Transverse colon (tissue), 4 donors: ENCODE measurements around the gene SCNN1A. TPM values are rescaled to one million over a fixed set of nuclear protein-coding genes. Genes with fewer than 3 reads are reported as not detected.
A peak's percentile ranks its signal among the peaks of the same experiment; 100 is the strongest.

Source experiments
- DNase-seq: peaks from one replicate; pipeline ENCODE4 v3.0.0-alpha.2; 2019
- H3K27ac ChIP-seq, 4 donors: fragments of 200-600 bp; sonication (generic); 2 replicates each; pipeline ENCODE4 v1.5.1; 2016 to 2018; ENCODE audit warnings: inconsistent platforms in 4 of 4
- H3K27me3 ChIP-seq: fragments of 200-600 bp; sonication (generic); 2 replicates; pipeline ENCODE4 v1.5.1; 2017; ENCODE audit warnings: inconsistent platforms
- H3K36me3 ChIP-seq, 4 donors: fragments of 200-600 bp; sonication (generic); 2 replicates each; pipeline ENCODE4 v1.5.1; 2017 to 2019; ENCODE audit warnings: inconsistent platforms in 4 of 4
- H3K4me1 ChIP-seq, 4 donors: fragments of 200-600 bp; sonication (generic); 2 replicates each; pipeline ENCODE4 v1.5.1; 2017 to 2020; ENCODE audit warnings: inconsistent platforms in 4 of 4
- H3K4me3 ChIP-seq, 4 donors: fragments of 200-600 bp; sonication (generic); 1 replicate in 1 of 4; 2 replicates in 3 of 4; pipeline versions ENCODE4 v1.5.1 to v1.6.1; 2017 to 2019; ENCODE audit warnings: inconsistent platforms in 4 of 4
- H3K9me3 ChIP-seq, 2 donors: fragments of 200-600 bp; sonication (generic); 2 replicates each; pipeline ENCODE4 v1.5.1; 2017 to 2019; ENCODE audit warnings: inconsistent platforms in 2 of 2
- EP300 ChIP-seq: sonication (generic); formaldehyde crosslinking; IDR thresholded peaks from one replicate; pipeline ENCODE4 v1.6.1; 2017; ENCODE audit warnings: antibody characterized with exemption, low read depth
- POLR2A ChIP-seq: fragments of 450-650 bp; IDR thresholded peaks from one replicate; pipeline ENCODE4 v1.6.1; 2016; ENCODE audit warnings: antibody characterized with exemption, mild to moderate bottlenecking, moderate library complexity
- POLR2AphosphoS5 ChIP-seq, 3 donors: sonication (generic); formaldehyde crosslinking; IDR thresholded peaks; one replicate each; pipeline ENCODE4 v1.6.1; 2016; ENCODE audit warnings: antibody characterized with exemption in 3 of 3
- WGBS, 2 donors: methylation state at CpG; one replicate each; pipeline ENCODE4 v1.1.5; 2018; ENCODE audit warnings: low coverage in 1 of 2; 5-methylcytosine and 5-hydroxymethylcytosine counted together
- in situ Hi-C, 4 donors: fragments of 200-750 bp; cut with MboI; loops; one replicate each; pipeline versions ENCODE4 v1.15.0 to v1.15.1; 2017; ENCODE audit warnings: low sequenced_read_pairs in 3 of 4, low pct_ligation_motif_present in 1 of 4, low pct_unique_long_range_greater_than_20kb in 1 of 4
- intact Hi-C: fragments of 100-400 bp; cut with DNase I; formaldehyde crosslinking; loops from one replicate; pipeline ENCODE4 v1.15.1; 2023; ENCODE audit warnings: low total_unique reads
- total RNA-seq, 4 donors: library from RNA; depleted of rRNA; stranded (reverse); fragments of >200 nt; gene quantifications; one replicate each; pipeline ENCODE4 v1.1.0, GENCODE V29; 2016
- TF ChIP-seq, protein P1 (sequence below), 5 experiments: fragments of 200-600 bp in 3 of 5; fragments of 450-650 bp in 2 of 5; sonication (generic) in 3 of 5; IDR thresholded peaks; 1 replicate in 2 of 5; 2 replicates in 3 of 5; pipeline ENCODE4 v1.5.1; 2016 to 2017; ENCODE audit warnings: antibody characterized with exemption in 5 of 5, inconsistent platforms in 3 of 5, mild to moderate bottlenecking in 2 of 5, moderate library complexity in 1 of 5

The SCNN1A gene
- total RNA-seq, 4 donors from 2014 or later = 151 to 757 (median 502) TPM

DNA sequence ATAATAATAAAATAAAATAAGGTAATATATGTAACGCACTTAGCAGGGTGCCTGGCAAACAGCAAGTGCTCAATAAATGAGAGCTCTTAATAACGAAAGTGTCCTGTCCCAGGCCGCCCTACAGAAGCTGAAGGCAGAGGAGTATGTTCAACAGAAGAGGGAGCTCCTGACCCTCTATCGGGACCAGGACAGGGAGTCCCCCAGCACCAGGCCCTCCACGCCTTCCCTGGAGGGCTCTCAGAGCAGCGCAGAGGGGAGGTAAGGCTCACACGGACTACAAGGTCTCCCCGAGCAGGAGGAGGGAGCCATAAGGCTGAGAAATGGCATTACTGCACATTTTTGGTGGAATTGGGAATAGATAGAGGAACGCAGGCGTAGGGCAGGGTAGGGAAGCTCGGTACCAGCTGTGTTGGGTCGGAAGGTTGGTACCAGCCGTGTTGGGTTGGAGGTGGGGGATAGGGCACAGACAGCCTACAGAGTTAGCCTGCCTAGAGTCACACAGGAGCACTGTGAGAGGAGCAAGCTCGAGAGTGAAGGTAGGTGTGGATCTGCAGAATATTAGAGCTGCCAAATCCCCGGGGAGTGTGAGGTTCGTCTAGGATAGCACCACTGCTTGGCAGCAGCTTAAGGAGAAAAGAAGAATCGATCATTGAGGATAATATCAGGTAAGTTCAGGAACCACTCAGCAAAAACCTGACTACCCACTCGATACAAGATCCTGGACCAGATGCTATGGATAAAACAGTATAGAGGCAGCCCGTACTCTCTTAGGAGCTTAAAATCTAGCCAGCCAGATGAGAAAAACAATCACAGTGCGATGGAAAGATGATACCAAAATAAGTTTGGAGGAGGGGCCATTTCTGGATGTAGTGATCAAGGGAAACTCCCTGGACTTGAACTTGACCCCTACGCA is 48.8 kb downstream of the SCNN1A start:
- peaks cover 0 to 34% (median 13%) of the 10 kb centered on the region in 4 donors for H3K36me3 ChIP-seq
- H3K4me3 ChIP-seq = no peak overlapping the region
- 58 to 65% methylated on average over 8 to 21 of the region's 21 CpGs for WGBS, 2 donors
- in situ Hi-C loops (loop anchor here in 2 of 4 donors (25.0 kb wide), 2 partner anchors 136 to 211 kb away; partner anchors contain the start of genes TAPBPL (in 2 of the 2), VAMP1 (in 2 of the 2) and GAPDH (in 1 of the 2)), intact Hi-C loops (loop anchor here (10.0 kb wide), 1 partner anchor 208 kb away; the partner anchor contains the start of gene GAPDH)
- peak overlapping the region; percentile 54 to 85 (median 72) for H3K27ac ChIP-seq
- H3K4me1 ChIP-seq = peaks cover 12 to 66% (median 40%) of the 10 kb centered on the region in 4 donors
- H3K9me3 ChIP-seq = no peaks in the 10 kb centered on the region
- H3K27me3 ChIP-seq = no peaks in the 10 kb centered on the region
- peak; percentile 54 for DNase-seq
- TF ChIP-seq EP300 (no peak), POLR2A (peak; percentile 29), POLR2AphosphoS5 (IDR thresholded peaks at IDR 0.05) (peak in 2 of 3 donors; percentile 63 to 67)
- TF ChIP-seq, protein P1, sequence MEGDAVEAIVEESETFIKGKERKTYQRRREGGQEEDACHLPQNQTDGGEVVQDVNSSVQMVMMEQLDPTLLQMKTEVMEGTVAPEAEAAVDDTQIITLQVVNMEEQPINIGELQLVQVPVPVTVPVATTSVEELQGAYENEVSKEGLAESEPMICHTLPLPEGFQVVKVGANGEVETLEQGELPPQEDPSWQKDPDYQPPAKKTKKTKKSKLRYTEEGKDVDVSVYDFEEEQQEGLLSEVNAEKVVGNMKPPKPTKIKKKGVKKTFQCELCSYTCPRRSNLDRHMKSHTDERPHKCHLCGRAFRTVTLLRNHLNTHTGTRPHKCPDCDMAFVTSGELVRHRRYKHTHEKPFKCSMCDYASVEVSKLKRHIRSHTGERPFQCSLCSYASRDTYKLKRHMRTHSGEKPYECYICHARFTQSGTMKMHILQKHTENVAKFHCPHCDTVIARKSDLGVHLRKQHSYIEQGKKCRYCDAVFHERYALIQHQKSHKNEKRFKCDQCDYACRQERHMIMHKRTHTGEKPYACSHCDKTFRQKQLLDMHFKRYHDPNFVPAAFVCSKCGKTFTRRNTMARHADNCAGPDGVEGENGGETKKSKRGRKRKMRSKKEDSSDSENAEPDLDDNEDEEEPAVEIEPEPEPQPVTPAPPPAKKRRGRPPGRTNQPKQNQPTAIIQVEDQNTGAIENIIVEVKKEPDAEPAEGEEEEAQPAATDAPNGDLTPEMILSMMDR (IDR thresholded peaks at IDR 0.05) = peak; percentile 32 to 50 (median 42)

DNA sequence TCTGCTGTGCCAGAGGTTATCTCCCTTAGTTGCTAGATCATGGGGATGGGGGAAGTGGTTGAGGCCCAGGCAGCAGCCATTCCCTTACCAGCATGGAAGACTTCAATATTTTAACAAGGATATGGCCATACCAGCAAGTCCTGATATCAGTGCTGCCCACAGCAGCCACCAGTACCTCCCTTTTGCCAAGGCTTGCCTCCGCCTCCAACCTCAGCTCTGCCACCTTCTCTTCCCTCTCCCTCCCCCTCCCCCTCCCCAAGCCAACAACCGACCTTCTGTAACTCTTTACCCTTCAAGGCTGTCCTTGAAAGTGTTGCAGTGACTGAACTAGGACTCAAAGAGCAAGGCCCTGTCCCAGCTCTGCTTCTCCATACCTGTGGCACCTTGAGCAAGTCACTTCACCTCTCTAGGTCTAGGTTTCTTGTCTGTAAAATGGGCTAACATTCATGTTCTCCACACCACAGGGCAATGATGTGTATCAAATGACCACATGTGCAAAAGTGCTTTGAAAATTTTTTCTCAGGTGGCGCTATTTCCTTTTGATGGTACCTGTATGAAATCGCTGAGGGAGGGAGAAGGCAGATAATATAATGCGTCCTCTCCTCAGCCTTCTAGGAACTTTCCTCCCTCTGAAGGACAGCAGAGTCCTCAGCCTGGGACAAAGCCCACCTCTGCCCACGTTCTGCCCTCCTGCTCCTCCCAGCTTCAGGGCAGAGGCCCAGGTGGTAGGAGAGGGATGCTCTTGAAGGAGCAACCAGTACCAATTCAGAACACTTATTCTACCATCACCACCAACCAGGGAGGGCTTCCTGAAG is 50.2 kb downstream of the SCNN1A start:
- DNase-seq = no peak
- TF ChIP-seq, protein P1 (IDR thresholded peaks at IDR 0.05) = no peak
- TF ChIP-seq POLR2AphosphoS5 (IDR thresholded peaks at IDR 0.05) (peak in 1 of 3 donors; percentile 30), POLR2A (peak; percentile 4), EP300 (no peak)
- intact Hi-C loops = loop anchor here (5.0 to 10.0 kb wide), 2 partner anchors 142 to 210 kb away; partner anchors contain the start of gene GAPDH
- Histone ChIP-seq H3K4me1 (peaks cover 12 to 62% (median 39%) of the 10 kb centered on the region in 4 donors), H3K4me3 (no peak overlapping the region), H3K27ac (peak overlapping the region; percentile 81 to 85 (median 83)), H3K9me3 (no peaks in the 10 kb centered on the region), H3K27me3 (no peaks in the 10 kb centered on the region), H3K36me3 (peaks cover 0 to 19% (median 8%) of the 10 kb centered on the region in 4 donors)
- WGBS, 2 donors = 71 to 87% methylated on average over 3 to 6 of the region's 6 CpGs
- in situ Hi-C loops = loop anchor here in 2 of 4 donors (25.0 kb wide), 2 partner anchors 137 to 212 kb away; partner anchors contain the start of genes TAPBPL (in 2 of the 2), VAMP1 (in 2 of the 2) and GAPDH (in 1 of the 2)

GRCh38 chr12:6323995-6324711 is 51.2 kb downstream of the SCNN1A start:
- TF ChIP-seq, protein P1 (IDR thresholded peaks at IDR 0.05) = no peak
- TF ChIP-seq POLR2AphosphoS5 (IDR thresholded peaks at IDR 0.05) (no peak), EP300 (no peak), POLR2A (no peak)
- Histone ChIP-seq H3K27ac (peak overlapping the region; percentile 81 to 85 (median 83)), H3K27me3 (no peaks in the 10 kb centered on the region), H3K4me3 (no peak overlapping the region), H3K9me3 (no peaks in the 10 kb centered on the region), H3K36me3 (peaks cover 0 to 10% (median 4%) of the 10 kb centered on the region in 4 donors), H3K4me1 (peaks cover 12 to 62% (median 38%) of the 10 kb centered on the region in 4 donors)
- 61 to 83% methylated on average over 1 to 14 of the region's 19 CpGs for WGBS, 2 donors
- intact Hi-C loops (loop anchor here (5.0 to 10.0 kb wide), 2 partner anchors 143 to 211 kb away; partner anchors contain the start of gene GAPDH), in situ Hi-C loops (no loop called here)
- no peak for DNase-seq
